GM06990 (cell line): ENCODE results near the gene C22orf15.

Experiments used
- DNase-seq: peaks from one replicate; pipeline ENCODE4 v3.0.0-alpha.2; 2011; ENCODE audit not compliant: insufficient read length; ENCODE audit errors: extremely low read depth
- H3K27me3 ChIP-seq: replicated peaks from 2 replicates; pipeline ENCODE4 v1.6.0; 2011; ENCODE audit warnings: low read length; ENCODE audit not compliant: control insufficient read depth, insufficient read depth
- H3K36me3 ChIP-seq: 2 replicates; pipeline ENCODE4 v1.5.1; 2011; ENCODE audit warnings: low read length; ENCODE audit not compliant: control insufficient read depth, insufficient read depth
- H3K4me3 ChIP-seq: replicated peaks from 2 replicates; pipeline ENCODE4 v1.5.1; 2011; ENCODE audit warnings: low read depth, mild to moderate bottlenecking, control low read depth, low read length
- CTCF ChIP-seq: IDR thresholded peaks from 2 replicates; pipeline ENCODE4 v1.5.1; 2011; ENCODE audit warnings: low read length, control low read depth, mild to moderate bottlenecking, inconsistent platforms; ENCODE audit not compliant: insufficient read depth, poor library complexity, severe bottlenecking

The C22orf15 gene

GRCh38 chr22:23762842-23763578, at the start of gene C22orf15:
Gene C22orf15 (plus strand): TSS chr22:23762990. CDS start chr22:23763307, 317 bp downstream.
- Histone ChIP-seq H3K4me3 (peak within 1 kb of the TSS; percentile 35; the same call in 1 of the 2 replicates), H3K36me3 (peaks cover 10% of the 10 kb centered on the region), H3K27me3 (no peaks in the 10 kb centered on the region)
- DNase-seq: no peak
- no peak for TF ChIP-seq CTCF

- peaks cover 12% of the 10 kb centered on the region for H3K36me3 ChIP-seq
Measured at GRCh38 chr22:23713696-23714595, 48.8 kb upstream of the C22orf15 start.

GRCh38 chr22:23714596-23715578, 47.9 kb upstream of the C22orf15 start:
- no peak for TF ChIP-seq CTCF
- DNase-seq: no peak
- Histone ChIP-seq H3K27me3 (no peaks in the 10 kb centered on the region), H3K36me3 (peaks cover 11% of the 10 kb centered on the region), H3K4me3 (no peak overlapping the region)

More at GRCh38 chr22:23713696-23714595, 48.8 kb upstream of the C22orf15 start:
- H3K4me3 ChIP-seq: no peak overlapping the region
- TF ChIP-seq CTCF: no peak
- no peak for DNase-seq
- no peaks in the 10 kb centered on the region for H3K27me3 ChIP-seq

GRCh38 chr22:23715806-23716375, 46.9 kb upstream of the C22orf15 start:
- Histone ChIP-seq H3K27me3 (no peaks in the 10 kb centered on the region), H3K36me3 (peaks cover 11% of the 10 kb centered on the region), H3K4me3 (peak overlapping the region; percentile 67; the same call in 1 of the 2 replicates)
- TF ChIP-seq CTCF: no peak
- DNase-seq: no peak
